Uterus (tissue), 4 donors: ENCODE data around the gene SNX15. TPM values are rescaled to one million over a fixed set of nuclear protein-coding genes. Genes with fewer than 3 reads are reported as not detected.
A peak's percentile ranks its signal among the peaks of the same experiment; 100 is the strongest.

Experiments
- DNase-seq, 2 donors: peaks; one replicate each; pipeline ENCODE4 v3.0.0-alpha.2; 2019 to 2020
- H3K27ac ChIP-seq, 2 donors: fragments of 200-600 bp; sonication (generic); 1 replicate in 1 of 2; 2 replicates in 1 of 2; pipeline ENCODE4 v1.5.1; 2016 to 2018
- H3K27me3 ChIP-seq, 2 donors: fragments of 200-600 bp; sonication (generic); one replicate each; pipeline ENCODE4 v1.5.1; 2018 to 2019; ENCODE audit warnings: control low read depth in 1 of 2
- H3K36me3 ChIP-seq, 2 donors: fragments of 200-600 bp; sonication (generic); one replicate each; pipeline ENCODE4 v1.5.1; 2019; ENCODE audit warnings: control low read depth in 1 of 2
- H3K4me1 ChIP-seq, 2 donors: fragments of 200-600 bp; sonication (generic); one replicate each; pipeline ENCODE4 v1.5.1; 2018 to 2019; ENCODE audit warnings: control low read depth in 1 of 2
- H3K4me3 ChIP-seq, 2 donors: fragments of 200-600 bp; sonication (generic); 1 replicate in 1 of 2; 2 replicates in 1 of 2; pipeline ENCODE4 v1.5.1; 2018 to 2019; ENCODE audit warnings: mild to moderate bottlenecking in 1 of 2
- H3K9me3 ChIP-seq, 2 donors: fragments of 200-600 bp; sonication (generic); one replicate each; pipeline ENCODE4 v1.5.1; 2019; ENCODE audit warnings: control low read depth in 1 of 2
- POLR2A ChIP-seq, 2 donors: fragments of 450-650 bp; IDR thresholded peaks; one replicate each; pipeline ENCODE4 v1.6.1; 2016; ENCODE audit warnings: antibody characterized with exemption in 2 of 2, mild to moderate bottlenecking in 1 of 2, moderate library complexity in 1 of 2
- intact Hi-C: fragments of 100-400 bp; cut with DNase I; formaldehyde crosslinking; loops from one replicate; pipeline ENCODE4 v1.15.1; 2023; ENCODE audit warnings: low total_unique reads
- total RNA-seq, 4 donors: library from RNA; depleted of rRNA in 3 of 4; stranded (reverse); fragments of >200 nt in 3 of 4; gene quantifications; one replicate each; pipeline versions ENCODE4 v1.1.0 to v1.2.4, GENCODE V29; 2014 to 2023
- TF ChIP-seq, protein P1 (sequence below), 4 experiments: fragments of 200-600 bp in 2 of 4; fragments of 450-650 bp in 2 of 4; sonication (generic) in 2 of 4; IDR thresholded peaks; one replicate each; pipeline ENCODE4 v1.5.1; 2016 to 2019; ENCODE audit warnings: antibody characterized with exemption in 4 of 4, mild to moderate bottlenecking in 2 of 4, moderate library complexity in 1 of 4
- donor health status: DM: yes; HTN: yes; CAD: no.

The SNX15 gene
- total RNA-seq, 4 donors from 2014 or later = 13.1 to 27.6 (median 20.6) TPM

DNA sequence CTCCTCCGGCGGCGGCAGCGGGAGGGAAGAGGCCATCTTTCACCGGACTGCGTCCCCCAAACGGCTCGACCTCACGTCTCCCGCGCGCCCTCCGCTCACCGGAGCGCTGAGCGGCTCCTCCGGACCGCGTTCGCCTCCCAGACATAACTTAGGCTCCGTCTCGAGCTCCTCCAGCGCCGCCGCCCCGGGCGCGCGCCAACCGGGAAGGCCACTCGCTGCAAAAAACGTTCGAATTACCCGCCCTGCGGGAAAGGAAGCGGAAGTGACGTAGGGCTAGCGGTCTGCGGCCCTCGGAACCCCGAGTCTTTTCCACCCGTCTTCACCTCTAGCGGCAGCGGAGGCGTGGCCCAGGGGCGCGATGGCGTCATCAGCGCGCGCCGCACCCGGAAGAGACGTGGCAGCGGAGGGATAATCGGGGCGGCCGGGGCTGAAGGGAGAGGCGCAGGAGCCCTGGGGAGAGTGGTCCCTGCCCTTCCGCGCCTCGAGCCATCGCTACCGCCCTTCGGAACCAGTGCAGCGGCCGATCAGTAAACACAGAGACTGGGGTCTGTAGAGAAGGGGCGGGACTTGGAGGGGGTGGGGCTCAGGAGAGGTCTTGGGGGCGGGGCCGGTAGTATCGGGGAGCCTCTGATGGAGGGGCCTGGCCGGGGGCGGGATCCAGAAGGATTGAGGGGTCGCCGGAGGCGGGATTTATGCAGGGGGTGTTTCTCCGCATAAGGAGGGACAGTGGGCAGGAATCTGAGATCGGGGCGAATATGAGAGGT is 56.8 kb downstream of the SNX15 start, which contains the start of the genes CDCA5 and ZFPL1:
Gene CDCA5 (minus strand): TSS at position 207 of the 764 bp plus-strand sequence. CDS start 62 bp downstream, at position 145.
Gene ZFPL1 (plus strand): TSS at position 389 of the 764 bp plus-strand sequence. CDS start 477 bp downstream, outside the sequence.
- peak within 1 kb of the TSS; percentile 82 to 96 for H3K27ac ChIP-seq
- H3K27me3 ChIP-seq = no peaks in the 10 kb centered on the region
- peak; percentile 94 to 96 for DNase-seq
- no peaks in the 10 kb centered on the region for H3K36me3 ChIP-seq
- intact Hi-C loops = no loop called here
- TF ChIP-seq, protein P1, sequence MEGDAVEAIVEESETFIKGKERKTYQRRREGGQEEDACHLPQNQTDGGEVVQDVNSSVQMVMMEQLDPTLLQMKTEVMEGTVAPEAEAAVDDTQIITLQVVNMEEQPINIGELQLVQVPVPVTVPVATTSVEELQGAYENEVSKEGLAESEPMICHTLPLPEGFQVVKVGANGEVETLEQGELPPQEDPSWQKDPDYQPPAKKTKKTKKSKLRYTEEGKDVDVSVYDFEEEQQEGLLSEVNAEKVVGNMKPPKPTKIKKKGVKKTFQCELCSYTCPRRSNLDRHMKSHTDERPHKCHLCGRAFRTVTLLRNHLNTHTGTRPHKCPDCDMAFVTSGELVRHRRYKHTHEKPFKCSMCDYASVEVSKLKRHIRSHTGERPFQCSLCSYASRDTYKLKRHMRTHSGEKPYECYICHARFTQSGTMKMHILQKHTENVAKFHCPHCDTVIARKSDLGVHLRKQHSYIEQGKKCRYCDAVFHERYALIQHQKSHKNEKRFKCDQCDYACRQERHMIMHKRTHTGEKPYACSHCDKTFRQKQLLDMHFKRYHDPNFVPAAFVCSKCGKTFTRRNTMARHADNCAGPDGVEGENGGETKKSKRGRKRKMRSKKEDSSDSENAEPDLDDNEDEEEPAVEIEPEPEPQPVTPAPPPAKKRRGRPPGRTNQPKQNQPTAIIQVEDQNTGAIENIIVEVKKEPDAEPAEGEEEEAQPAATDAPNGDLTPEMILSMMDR (IDR thresholded peaks at IDR 0.05) = peak in 2 of 4 experiments; percentile 20 to 38
- peak in 1 of 2 donors; percentile 74 for TF ChIP-seq POLR2A (IDR thresholded peaks at IDR 0.05)
- H3K4me1 ChIP-seq = peaks cover 0 to 6% of the 10 kb centered on the region in 2 donors
- H3K9me3 ChIP-seq = no peaks in the 10 kb centered on the region
- H3K4me3 ChIP-seq = peak within 1 kb of the TSS; percentile 53 to 83

- TF ChIP-seq POLR2A (IDR thresholded peaks at IDR 0.05) = no peak
- TF ChIP-seq, protein P1 (IDR thresholded peaks at IDR 0.05) = no peak
- DNase-seq = no peak
- Histone ChIP-seq H3K27ac (peak overlapping the region; percentile 82 to 96), H3K27me3 (no peaks in the 10 kb centered on the region), H3K36me3 (no peaks in the 10 kb centered on the region), H3K9me3 (no peaks in the 10 kb centered on the region), H3K4me3 (peak overlapping the region; percentile 53 to 83), H3K4me1 (peaks cover 0 to 6% of the 10 kb centered on the region in 2 donors)
- intact Hi-C loops = no loop called here
These were observed 57.5 kb downstream of the SNX15 start for GRCh38 chr11:65084598-65085375.

DNA sequence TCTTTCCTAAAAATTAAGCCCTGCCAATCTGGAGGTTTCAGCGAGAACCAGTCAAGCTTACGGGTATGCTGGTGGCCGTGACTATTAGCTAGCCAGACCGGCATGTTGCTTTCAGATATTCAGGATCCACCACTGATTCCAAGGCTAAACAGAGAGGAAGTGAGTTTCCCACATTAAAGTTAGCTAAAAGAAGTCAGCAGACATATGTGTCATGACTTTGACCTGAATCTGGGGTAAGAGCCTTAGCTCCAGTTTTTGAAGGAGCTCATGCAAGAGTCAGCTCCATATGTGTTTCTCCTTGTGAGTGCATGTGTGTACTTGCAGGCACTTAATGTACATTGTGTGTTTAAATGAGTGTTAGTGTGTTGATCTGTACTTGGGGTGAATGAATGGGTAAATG is 58.2 kb downstream of the SNX15 start:
- no peak for DNase-seq

GRCh38 chr11:65086809-65087208 is 59.6 kb downstream of the SNX15 start:
- no peak for TF ChIP-seq POLR2A (IDR thresholded peaks at IDR 0.05)
- TF ChIP-seq, protein P1 (IDR thresholded peaks at IDR 0.05) = no peak
- DNase-seq = no peak
- Histone ChIP-seq H3K27me3 (no peaks in the 10 kb centered on the region), H3K36me3 (no peaks in the 10 kb centered on the region), H3K27ac (no peak overlapping the region), H3K4me3 (no peak overlapping the region), H3K9me3 (no peaks in the 10 kb centered on the region), H3K4me1 (peaks cover 0 to 6% of the 10 kb centered on the region in 2 donors)
- intact Hi-C loops = no loop called here

More for the DNA sequence above, 58.2 kb downstream of the SNX15 start:
- H3K36me3 ChIP-seq = no peaks in the 10 kb centered on the region
- intact Hi-C loops = no loop called here
- H3K27me3 ChIP-seq = no peaks in the 10 kb centered on the region
- H3K27ac ChIP-seq = no peak overlapping the region
- no peak overlapping the region for H3K4me3 ChIP-seq
- H3K4me1 ChIP-seq = peaks cover 0 to 6% of the 10 kb centered on the region in 2 donors
- no peaks in the 10 kb centered on the region for H3K9me3 ChIP-seq
- TF ChIP-seq, protein P1 (IDR thresholded peaks at IDR 0.05) = no peak
- no peak for TF ChIP-seq POLR2A (IDR thresholded peaks at IDR 0.05)
